HG02678 (cell line): ENCODE data around the gene TUT7.
A peak's percentile ranks its signal among the peaks of the same experiment; 100 is the strongest.
"Not testable (repeated sequence)": the region's sequence is repeated elsewhere in the genome, so short reads cannot be mapped to it uniquely, and the experiment has no call there.

Experiments used
- ATAC-seq: cut with Tn5 transposase; IDR thresholded peaks from one replicate; pipeline ENCODE4 v1.9.1; 2021; ENCODE audit warnings: mild to moderate bottlenecking, moderate library complexity; ENCODE audit not compliant: unreplicated experiment

The TUT7 gene

GRCh38 chr9:86308687-86309086 lies 45.5 kb downstream of the TUT7 start:
- ATAC-seq: no peak

GRCh38 chr9:86304236-86304730 lies 49.9 kb downstream of the TUT7 start:
- ATAC-seq: no peak

- ATAC-seq: no peak
These were observed 50.8 kb downstream of the TUT7 start for GRCh38 chr9:86303316-86303975.

GRCh38 chr9:86301686-86302085 lies 52.5 kb downstream of the TUT7 start:
- ATAC-seq: no peak

GRCh38 chr9:86300701-86301100 lies 53.5 kb downstream of the TUT7 start:
- no peak for ATAC-seq

GRCh38 chr9:86298873-86299272 lies 55.3 kb downstream of the TUT7 start:
- no peak for ATAC-seq

GRCh38 chr9:86290341-86290740 lies 63.9 kb downstream of the TUT7 start:
- not testable (repeated sequence) for ATAC-seq

GRCh38 chr9:86288499-86289198 lies 65.6 kb downstream of the TUT7 start:
- ATAC-seq: no peak

GRCh38 chr9:86287013-86287412 lies 67.2 kb downstream of the TUT7 start:
- no peak for ATAC-seq

GRCh38 chr9:86286278-86286677 lies 67.9 kb downstream of the TUT7 start:
- no peak for ATAC-seq

- no peak for ATAC-seq
These were observed 68.9 kb downstream of the TUT7 start for GRCh38 chr9:86285261-86285660.

- no peak for ATAC-seq
These were observed 71.2 kb downstream of the TUT7 start for GRCh38 chr9:86282979-86283535.

- ATAC-seq: peak; percentile 85
These were observed 71.9 kb downstream of the TUT7 start, which contains the start of gene ISCA1 for GRCh38 chr9:86282077-86282978. ISCA1 (minus strand) TSS chr9:86282538; CDS start chr9:86282458, 80 bp downstream.

GRCh38 chr9:86281593-86282076 lies 72.6 kb downstream of the TUT7 start:
- ATAC-seq: peak; percentile 28

- no peak for ATAC-seq
These were observed 73.6 kb downstream of the TUT7 start for GRCh38 chr9:86280580-86280979.

- no peak for ATAC-seq
These were observed 74.4 kb downstream of the TUT7 start for GRCh38 chr9:86279839-86280238.

GRCh38 chr9:86277072-86277471 lies 77.1 kb downstream of the TUT7 start:
- ATAC-seq: no peak

- ATAC-seq: no peak
These were observed 78.2 kb downstream of the TUT7 start for GRCh38 chr9:86275962-86276361.

- no peak for ATAC-seq
These were observed 79.2 kb downstream of the TUT7 start for GRCh38 chr9:86274821-86275643.

GRCh38 chr9:86272221-86272620 lies 82.0 kb downstream of the TUT7 start:
- no peak for ATAC-seq
